Fibroblast of lung (primary cell): Measurements from ENCODE around the gene RAB3A.

Source experiments
- EZH2 ChIP-seq: IDR thresholded peaks from 2 replicates; pipeline ENCODE4 v1.5.1; 2012; ENCODE audit warnings: low read length, control low read depth, mild to moderate bottlenecking; ENCODE audit errors: missing control alignments
- TF ChIP-seq, protein P1 (sequence below), 2 donors: IDR thresholded peaks in 1 of 2; conservative IDR thresholded peaks in 1 of 2; 1 replicate in 1 of 2; 2 replicates in 1 of 2; pipeline ENCODE4 v1.5.1; 2011 to 2012; ENCODE audit warnings: low read length in 2 of 2, control low read depth in 1 of 2, inconsistent platforms in 1 of 2, low read depth in 1 of 2, mild to moderate bottlenecking in 1 of 2

DNA sequence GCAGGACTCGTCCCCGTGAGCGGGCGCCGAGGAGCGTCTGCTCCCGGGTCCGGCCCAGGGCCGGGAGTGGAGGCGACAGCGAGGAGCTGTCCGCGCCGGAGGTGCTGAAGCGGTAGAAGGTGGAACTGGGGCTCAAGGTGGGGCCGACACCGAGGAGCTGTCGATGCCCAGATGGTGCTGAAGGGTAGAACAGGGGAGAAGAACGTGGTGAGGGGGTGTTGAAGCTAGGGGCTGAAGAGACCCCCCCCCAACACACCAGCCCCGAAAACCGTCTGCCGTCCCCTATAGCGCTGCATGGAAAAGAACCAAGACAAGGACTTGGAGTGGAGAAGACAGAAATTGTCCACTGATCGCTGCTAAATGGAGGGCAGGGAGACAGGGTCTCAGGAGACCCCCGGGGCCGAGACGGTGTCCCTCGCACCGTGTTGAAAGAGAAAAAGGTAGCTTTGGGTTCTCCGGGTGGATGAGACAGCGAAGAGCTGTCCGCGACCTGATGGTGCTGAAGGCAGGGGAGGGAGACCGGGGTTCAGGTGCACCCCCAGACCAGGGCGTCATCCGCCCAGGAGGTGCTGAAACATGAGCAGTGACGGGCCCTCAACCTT lies 29.5 kb upstream of the RAB3A start:
- TF ChIP-seq, protein P1, sequence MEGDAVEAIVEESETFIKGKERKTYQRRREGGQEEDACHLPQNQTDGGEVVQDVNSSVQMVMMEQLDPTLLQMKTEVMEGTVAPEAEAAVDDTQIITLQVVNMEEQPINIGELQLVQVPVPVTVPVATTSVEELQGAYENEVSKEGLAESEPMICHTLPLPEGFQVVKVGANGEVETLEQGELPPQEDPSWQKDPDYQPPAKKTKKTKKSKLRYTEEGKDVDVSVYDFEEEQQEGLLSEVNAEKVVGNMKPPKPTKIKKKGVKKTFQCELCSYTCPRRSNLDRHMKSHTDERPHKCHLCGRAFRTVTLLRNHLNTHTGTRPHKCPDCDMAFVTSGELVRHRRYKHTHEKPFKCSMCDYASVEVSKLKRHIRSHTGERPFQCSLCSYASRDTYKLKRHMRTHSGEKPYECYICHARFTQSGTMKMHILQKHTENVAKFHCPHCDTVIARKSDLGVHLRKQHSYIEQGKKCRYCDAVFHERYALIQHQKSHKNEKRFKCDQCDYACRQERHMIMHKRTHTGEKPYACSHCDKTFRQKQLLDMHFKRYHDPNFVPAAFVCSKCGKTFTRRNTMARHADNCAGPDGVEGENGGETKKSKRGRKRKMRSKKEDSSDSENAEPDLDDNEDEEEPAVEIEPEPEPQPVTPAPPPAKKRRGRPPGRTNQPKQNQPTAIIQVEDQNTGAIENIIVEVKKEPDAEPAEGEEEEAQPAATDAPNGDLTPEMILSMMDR (conservative IDR thresholded peaks at IDR 0.05 in 1 of 2, IDR thresholded peaks at IDR 0.05 in 1 of 2; ENCODE audit: low read depth in 1 of 2, low read length in 2 of 2) = no peak
- TF ChIP-seq EZH2 = no peak
